HFFc6 (cell line): ENCODE measurements around the gene PDCD1. TPM values are rescaled to one million over a fixed set of nuclear protein-coding genes. Genes with fewer than 3 reads are reported as not detected.
A peak's percentile ranks its signal among the peaks of the same experiment; 100 is the strongest.

Source experiments
- DNase-seq: peaks from one replicate; pipeline ENCODE4 v3.0.0-alpha.2; 2018
- H3K27ac Mint-ChIP-seq: 2 replicates; pipeline ENCODE4 v1.8.0; 2020; ENCODE audit warnings: mild to moderate bottlenecking, mixed read lengths
- H3K27me3 Mint-ChIP-seq: 2 replicates; pipeline ENCODE4 v1.8.0; 2021; ENCODE audit warnings: mild to moderate bottlenecking, moderate library complexity, mixed read lengths; ENCODE audit not compliant: insufficient read depth
- H3K36me3 Mint-ChIP-seq: 2 replicates; pipeline ENCODE4 v1.8.0; 2021; ENCODE audit warnings: low read depth, mixed read lengths
- H3K4me1 Mint-ChIP-seq: 2 replicates; pipeline ENCODE4 v1.8.0; 2020; ENCODE audit warnings: low read depth, mixed read lengths
- H3K4me3 Mint-ChIP-seq: 2 replicates; pipeline ENCODE4 v1.8.0; 2020; ENCODE audit warnings: mild to moderate bottlenecking, moderate library complexity, mixed read lengths
- H3K9me3 Mint-ChIP-seq: 2 replicates; pipeline ENCODE4 v1.8.0; 2020; ENCODE audit warnings: mild to moderate bottlenecking, mixed read lengths
- CTCF ChIP-seq: fragments of 200-600 bp; sonication (generic); IDR thresholded peaks from 2 replicates; pipeline ENCODE4 v1.5.0; 2021; ENCODE audit warnings: antibody characterized with exemption, mild to moderate bottlenecking
- total RNA-seq, 6 experiments: library from RNA; stranded (reverse); fragmentation: NEBNext Ultra II Directional; extraction: Animal tissue kit (Norgen Biotek cat#: 25700); gene quantifications; 2 replicates in 1 of 6; 3 replicates in 5 of 6; pipeline ENCODE4 v1.2.3, GENCODE V29; 2021

The PDCD1 gene
- total RNA-seq, 6 experiments from 2014 or later = not detected

DNA sequence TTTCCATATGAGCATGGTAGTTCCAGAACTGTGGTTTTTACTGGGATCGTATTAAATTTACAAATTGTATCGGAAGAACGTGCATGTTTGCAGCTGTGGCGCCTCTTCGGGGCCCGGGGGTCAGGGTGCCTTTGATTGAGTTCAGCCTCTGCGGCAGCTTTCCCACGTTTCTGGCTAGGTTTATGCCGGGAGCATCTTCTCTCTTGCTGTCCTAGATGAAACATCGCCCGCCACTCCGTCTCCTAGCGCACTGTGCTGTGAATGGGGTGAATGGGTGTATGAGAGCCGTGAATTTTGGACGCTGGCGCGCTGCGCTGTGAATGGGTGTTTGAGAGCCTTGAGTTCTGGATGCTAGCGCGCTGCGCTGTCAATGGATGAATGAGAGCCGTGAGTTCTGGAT, 12.3 kb downstream of the PDCD1 start:
- no peak overlapping the region for H3K27ac Mint-ChIP-seq
- no peak for DNase-seq
- H3K27me3 Mint-ChIP-seq = peaks cover 21% of the 10 kb centered on the region
- no peaks in the 10 kb centered on the region for H3K36me3 Mint-ChIP-seq
- TF ChIP-seq CTCF = no peak
- no peaks in the 10 kb centered on the region for H3K4me1 Mint-ChIP-seq
- H3K4me3 Mint-ChIP-seq = no peak overlapping the region
- no peaks in the 10 kb centered on the region for H3K9me3 Mint-ChIP-seq

- peak overlapping the region; percentile 73 for H3K4me3 Mint-ChIP-seq
- no peak for DNase-seq
- no peaks in the 10 kb centered on the region for H3K9me3 Mint-ChIP-seq
- no peaks in the 10 kb centered on the region for H3K4me1 Mint-ChIP-seq
- H3K27ac Mint-ChIP-seq = no peak overlapping the region
- H3K36me3 Mint-ChIP-seq = no peaks in the 10 kb centered on the region
- H3K27me3 Mint-ChIP-seq = peaks cover 23% of the 10 kb centered on the region
- no peak for TF ChIP-seq CTCF
Observed at GRCh38 chr2:241844831-241845578, 13.7 kb downstream of the PDCD1 start.

DNA sequence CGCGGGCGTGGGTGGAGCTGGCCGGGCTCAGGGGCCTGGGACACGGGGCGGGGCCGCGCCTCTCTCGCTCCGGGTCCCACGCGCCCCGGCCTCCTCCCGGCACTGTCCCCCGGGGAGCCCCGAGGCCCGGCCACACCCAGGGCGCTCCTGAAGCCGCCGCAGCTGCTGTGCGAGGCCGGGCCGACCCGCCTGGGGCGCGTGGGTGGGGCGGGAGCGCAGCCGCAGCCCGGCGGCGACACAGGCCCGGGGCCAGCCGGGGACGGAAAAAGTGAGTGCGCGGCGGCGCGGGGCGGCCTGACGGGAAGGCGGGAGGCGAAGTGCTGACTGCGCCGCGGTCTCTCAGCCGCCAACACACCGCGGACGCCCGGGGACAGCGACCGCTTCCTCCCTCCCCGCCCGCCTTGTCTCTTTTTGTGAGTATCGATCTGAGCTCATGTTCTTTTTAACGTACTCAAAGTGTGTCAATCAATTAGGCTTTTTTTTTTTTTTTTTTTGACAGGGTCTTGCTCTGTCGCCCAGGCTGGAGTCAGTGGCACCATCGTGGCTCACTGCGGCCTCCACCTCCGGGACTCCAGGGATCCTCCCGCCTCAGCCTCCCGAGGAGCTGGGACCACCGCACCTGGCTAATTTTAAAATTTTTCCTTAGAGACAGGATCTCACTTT, 14.5 kb downstream of the PDCD1 start:
- Mint-ChIP-seq H3K4me3 (peak overlapping the region; percentile 73), H3K4me1 (no peaks in the 10 kb centered on the region), H3K36me3 (no peaks in the 10 kb centered on the region), H3K27ac (no peak overlapping the region), H3K27me3 (peaks cover 25% of the 10 kb centered on the region), H3K9me3 (no peaks in the 10 kb centered on the region)
- TF ChIP-seq CTCF = no peak
- peak; percentile 31 for DNase-seq

GRCh38 chr2:241843321-241844065, 15.2 kb downstream of the PDCD1 start:
- DNase-seq = no peak
- Mint-ChIP-seq H3K9me3 (no peaks in the 10 kb centered on the region), H3K27ac (no peak overlapping the region), H3K4me1 (no peaks in the 10 kb centered on the region), H3K36me3 (no peaks in the 10 kb centered on the region), H3K4me3 (no peak overlapping the region), H3K27me3 (peaks cover 20% of the 10 kb centered on the region)
- TF ChIP-seq CTCF = no peak

DNA sequence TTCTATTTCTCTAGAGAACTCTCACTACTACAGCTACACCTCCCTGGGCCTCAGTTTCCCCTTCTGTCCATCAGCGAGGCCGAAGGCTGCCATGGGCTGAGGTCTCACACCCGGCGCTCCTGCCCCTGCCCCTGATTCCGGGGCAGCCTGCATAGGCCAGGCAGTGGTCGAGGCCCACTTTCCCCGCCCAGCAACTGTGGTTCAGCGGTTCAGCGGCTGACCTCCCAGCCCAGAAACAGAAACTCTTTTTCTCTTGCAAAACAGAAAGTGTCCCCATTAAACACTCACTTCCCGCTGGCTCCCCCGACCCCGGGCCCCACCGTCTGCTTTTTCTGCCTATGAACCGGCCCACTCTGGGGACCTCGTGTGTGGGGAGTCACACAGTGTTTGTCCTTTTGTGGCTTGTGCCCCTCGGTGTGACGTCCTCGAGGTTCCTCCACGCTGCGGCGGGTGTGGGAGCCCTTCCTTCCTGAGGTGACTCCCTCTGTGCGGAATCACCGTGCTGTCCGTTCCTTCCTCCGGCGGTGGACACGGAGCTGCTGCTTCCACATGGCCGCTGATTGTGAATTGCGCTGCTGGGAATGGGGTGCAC, 16.0 kb downstream of the PDCD1 start:
- Mint-ChIP-seq H3K4me1 (no peaks in the 10 kb centered on the region), H3K36me3 (no peaks in the 10 kb centered on the region), H3K4me3 (no peak overlapping the region), H3K27me3 (peaks cover 28% of the 10 kb centered on the region), H3K9me3 (no peaks in the 10 kb centered on the region), H3K27ac (no peak overlapping the region)
- no peak for DNase-seq
- TF ChIP-seq CTCF = no peak
